H1 (cell line): ENCODE measurements around the gene ZDHHC16. TPM values are rescaled to one million over a fixed set of nuclear protein-coding genes. Genes with fewer than 3 reads are reported as not detected.
A peak's percentile ranks its signal among the peaks of the same experiment; 100 is the strongest.

Experiments
- SIN3A ChIP-seq, 2 experiments: IDR thresholded peaks in 1 of 2; conservative IDR thresholded peaks in 1 of 2; 2 replicates each; pipeline ENCODE4 v1.6.1; 2011 to 2012; ENCODE audit warnings: low read length in 2 of 2, improper control_type of control experiment in 1 of 2, low read depth in 1 of 2, mild to moderate bottlenecking in 1 of 2
- SP2 ChIP-seq: IDR thresholded peaks from 2 replicates; pipeline ENCODE4 v1.6.1; 2012; ENCODE audit warnings: mild to moderate bottlenecking, low read length, inconsistent platforms
- TCF12 ChIP-seq: IDR thresholded peaks from 2 replicates; pipeline ENCODE4 v1.6.1; 2011; ENCODE audit warnings: low read depth, mild to moderate bottlenecking, low read length
- polyA plus RNA-seq, 7 experiments: library from polyadenylated mRNA; depleted of rRNA in 3 of 7; stranded (reverse) in 5 of 7; unstranded in 2 of 7; fragments of >200 nt in 5 of 7; fragments of 200-250 nt in 2 of 7; gene quantifications; 1 replicate in 5 of 7; 2 replicates in 1 of 7; 4 replicates in 1 of 7; pipeline versions ENCODE4 v1.2.1 to v1.2.3, GENCODE V29; 2011 to 2013; ENCODE audit warnings: missing spikeins in 2 of 7, mixed read lengths in 2 of 7
- total RNA-seq: library from RNA; stranded (reverse); fragmentation: NEBNext Ultra II Directional; extraction: Animal tissue kit (Norgen Biotek cat#: 25700); gene quantifications from 2 replicates; pipeline ENCODE4 v1.2.1, GENCODE V29; 2021

The ZDHHC16 gene
- total and polyA plus RNA-seq, 2 of the 8 experiments (the other 6 are each of a cell fraction or from before 2014, with no cell fraction given): 45.9 to 108 TPM

DNA sequence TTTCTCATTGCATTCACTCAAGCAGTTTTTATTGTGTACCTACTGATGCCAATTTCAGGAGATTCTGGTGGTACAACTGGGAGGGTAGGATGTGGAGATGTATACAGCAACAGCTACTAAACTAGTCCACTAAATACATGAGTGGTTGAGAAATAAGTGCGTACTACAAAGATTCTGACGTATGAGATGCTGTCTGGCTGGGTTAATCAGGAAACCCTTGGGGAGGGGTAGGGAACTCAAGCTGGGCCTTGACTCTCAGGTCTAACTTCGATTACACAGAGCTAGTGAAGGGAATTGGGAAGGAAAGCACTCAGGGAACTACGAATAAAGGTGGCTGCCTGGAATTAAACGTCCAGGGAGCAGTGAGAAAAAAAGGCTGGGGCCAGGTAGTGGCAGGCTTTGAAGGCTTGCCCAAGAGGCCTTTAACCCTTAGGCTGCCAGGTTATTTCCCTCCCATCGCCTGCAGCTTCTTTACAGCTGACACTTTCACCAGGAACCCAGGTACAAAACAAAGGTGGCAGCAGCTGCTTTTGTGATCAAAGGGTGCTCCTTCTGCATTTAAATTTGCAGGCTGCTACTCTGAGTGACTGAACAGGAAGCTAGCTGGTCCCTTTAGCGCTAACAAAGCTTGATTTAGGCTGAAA, 49.0 kb downstream of the ZDHHC16 start (continued):
- TF ChIP-seq SIN3A (conservative IDR thresholded peaks at IDR 0.05 in 1 of 2, IDR thresholded peaks at IDR 0.05 in 1 of 2; ENCODE audit: low read depth in 1 of 2, low read length in 2 of 2) (peak; percentile 86 to 95), SP2 (no peak), TCF12 (0 out of 2 replicates have a peak, but pooled peaks have one; percentile 23)
